ENCODE measurements around the gene TAX1BP1. TPM values are rescaled to one million over a fixed set of nuclear protein-coding genes. Genes with fewer than 3 reads are reported as not detected.

TAX1BP1 gene
- total RNA-seq (2022; extraction: Qiagen RNA extraction) = 60.3 to 108 TPM (median 69.4 TPM) in 5 replicates

DNA sequence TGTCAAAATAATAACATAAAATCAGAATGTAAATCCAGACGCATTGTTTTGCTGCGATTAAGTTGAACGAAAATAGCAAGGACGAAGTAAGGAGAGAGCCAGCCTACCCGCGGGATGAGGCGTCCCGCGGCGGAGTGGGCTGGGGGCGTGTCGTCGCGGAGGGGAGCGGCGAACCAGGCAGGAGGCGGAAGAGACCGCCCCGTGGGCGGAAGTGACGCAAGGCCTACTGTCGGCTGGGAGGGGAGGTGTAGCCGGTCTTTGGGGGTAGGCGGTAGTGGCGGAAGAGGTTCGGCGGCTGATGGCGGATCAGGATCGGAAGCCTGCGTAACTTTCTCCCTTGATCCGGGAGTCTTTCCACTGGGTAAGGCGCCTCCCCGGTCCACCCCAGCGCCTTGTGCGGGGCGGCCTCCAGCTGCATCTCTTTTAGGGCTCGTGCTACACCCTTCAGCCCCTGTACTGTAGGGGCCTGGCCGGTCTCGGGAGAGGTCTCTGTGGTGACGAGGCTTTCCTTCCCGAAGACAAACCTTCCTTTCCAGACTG is at the start of gene TAX1BP1:
TAX1BP1 (plus strand) TSS at position 254 of the 540 bp plus-strand sequence. CDS start 8,363 bp downstream, outside the sequence.

Other genes with a start within 250 kb of the TAX1BP1 start
- gene HIBADH, start 77.3 kb upstream of the TAX1BP1 start, total RNA-seq (2022; extraction: Qiagen RNA extraction) = 38.6 to 45.8 TPM (median 42.0 TPM) in 5 replicates